Activated effector memory CD4-positive, alpha-beta T cell treated with Interleukin-2 at 50 U/mL for 16 hours (primary cell): ENCODE results near the gene RICTOR.
"Not testable (repeated sequence)": the region's sequence is repeated elsewhere in the genome, so short reads cannot be mapped to it uniquely, and the experiment has no call there.

Experiments
- DNase-seq: peaks from one replicate; pipeline ENCODE4 v3.0.0-alpha.2; 2020

Gene RICTOR

DNA sequence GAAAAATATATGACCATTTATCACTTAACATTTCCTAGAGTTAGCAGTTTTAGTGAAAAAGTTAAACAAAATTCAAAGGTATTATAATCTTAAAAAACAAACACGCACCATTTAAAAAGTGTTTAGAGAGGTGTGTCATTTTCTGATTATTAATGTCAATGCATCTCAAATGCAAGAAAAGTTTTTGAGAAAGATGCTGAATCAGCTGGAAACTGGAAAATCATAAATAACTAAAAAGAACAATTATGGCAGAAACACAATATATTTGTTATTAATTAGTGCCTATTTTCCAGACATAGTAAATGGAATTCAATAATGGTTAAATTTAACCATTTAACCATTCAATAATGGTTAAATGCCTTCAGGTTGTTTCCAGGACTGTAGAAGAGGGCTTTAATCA lies 64.9 kb downstream of the RICTOR start:
- DNase-seq: no peak

DNA sequence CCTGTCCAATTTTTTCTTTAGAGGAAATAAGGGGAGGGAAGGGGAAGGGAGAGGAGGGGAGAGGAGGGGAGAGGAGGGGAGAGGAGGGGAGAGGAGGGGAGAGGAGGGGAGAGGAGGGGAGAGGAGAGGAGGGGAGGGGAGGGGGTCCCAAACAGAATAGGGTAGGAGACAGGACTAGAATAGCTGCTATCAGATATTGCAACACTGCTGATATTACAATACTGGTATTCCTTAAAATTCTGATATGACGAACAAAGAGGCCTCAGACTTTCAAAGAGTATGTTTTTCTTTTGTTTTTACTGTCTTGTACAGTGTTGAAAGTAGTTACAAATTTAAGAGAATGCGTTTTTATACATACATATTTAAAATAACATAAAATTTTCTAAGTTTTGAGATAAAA lies 67.5 kb downstream of the RICTOR start:
- no peak for DNase-seq

DNA sequence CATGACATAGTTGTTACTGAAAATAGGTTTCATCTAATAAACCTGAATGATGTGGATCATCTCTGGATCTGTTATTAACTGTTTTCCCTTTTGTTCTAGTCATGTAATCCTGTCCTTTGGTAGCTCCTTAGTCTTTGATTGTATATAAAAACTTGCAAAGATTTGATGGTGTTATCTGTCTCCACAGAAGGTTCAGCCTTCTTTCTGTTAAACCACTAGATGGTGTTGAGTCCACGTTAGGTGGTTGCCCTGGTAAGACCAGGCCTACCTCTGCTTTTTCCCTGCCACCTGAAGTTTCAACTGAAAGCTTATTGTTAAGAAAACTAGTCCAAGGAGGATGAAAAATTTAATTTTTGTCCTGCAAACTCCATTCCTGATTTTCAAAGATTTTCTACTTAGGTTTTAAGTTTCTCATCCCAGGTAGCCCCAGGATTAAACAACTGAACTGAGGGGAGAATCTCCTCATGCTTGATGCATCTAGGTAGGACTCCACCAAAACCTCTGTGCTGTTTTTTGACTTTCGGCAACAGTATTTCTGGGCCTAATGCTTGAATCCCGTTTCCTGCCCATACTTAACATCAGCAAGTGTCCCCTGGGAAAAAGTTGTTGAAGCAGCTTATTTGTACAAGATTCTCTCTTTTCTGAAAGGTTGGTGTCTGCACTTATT lies 68.5 kb downstream of the RICTOR start:
- no peak for DNase-seq

DNA sequence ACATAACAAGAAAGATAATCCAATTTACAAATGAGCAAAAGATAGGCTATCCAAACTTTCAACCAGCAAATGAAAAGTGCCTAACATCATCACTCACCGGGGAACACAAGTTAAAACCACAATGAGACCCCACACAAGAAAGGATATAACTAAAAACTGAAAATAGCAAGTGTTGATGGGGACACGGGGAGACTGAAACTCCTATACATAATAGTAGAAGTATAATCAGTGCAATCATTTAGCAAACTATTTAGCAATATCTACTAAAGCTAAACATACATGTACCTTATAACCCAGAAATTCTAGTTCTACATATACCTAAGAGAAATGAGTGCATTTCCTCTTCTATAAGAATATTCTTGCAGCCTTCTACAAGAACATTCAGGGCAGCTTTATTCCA lies 72.5 kb downstream of the RICTOR start:
- DNase-seq: no peak

DNA sequence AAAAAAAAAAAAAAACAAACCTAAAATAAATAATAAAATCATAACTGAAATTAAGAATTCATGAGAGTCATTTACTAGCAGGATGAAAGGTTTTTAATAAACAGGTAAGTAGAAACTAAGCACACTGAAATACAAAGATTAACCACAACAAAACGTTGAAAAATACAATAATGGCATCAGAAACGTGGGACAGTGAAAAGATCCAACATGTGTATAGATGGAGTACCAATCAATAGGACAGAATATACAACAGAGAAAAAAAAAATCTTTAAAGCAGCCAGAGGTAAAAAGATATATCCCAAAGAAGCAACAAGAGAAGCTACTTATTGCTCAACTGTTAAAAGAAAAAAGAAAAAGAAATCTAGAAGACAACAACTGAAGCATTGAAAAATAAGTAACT lies 75.2 kb downstream of the RICTOR start:
- no peak for DNase-seq

DNA sequence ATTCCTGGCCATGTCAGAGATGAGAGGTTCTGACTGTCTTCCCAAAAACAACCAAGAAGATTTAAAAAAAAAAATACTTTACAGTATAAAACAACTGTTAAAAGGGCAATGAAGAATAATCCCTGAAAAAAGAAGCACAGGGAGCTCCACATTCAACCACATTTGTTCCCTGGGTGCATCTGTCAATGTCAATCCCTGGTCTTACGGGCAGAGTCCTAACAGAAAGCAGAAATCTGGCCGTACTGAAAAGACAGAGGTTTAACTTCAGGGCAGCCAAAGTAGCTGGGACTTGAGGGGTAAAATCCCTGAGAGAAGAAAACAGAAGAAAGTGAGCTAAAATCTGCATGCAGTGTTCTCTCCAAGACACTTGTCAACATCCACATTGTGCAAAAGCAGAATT lies 76.6 kb downstream of the RICTOR start:
- DNase-seq: no peak

DNA sequence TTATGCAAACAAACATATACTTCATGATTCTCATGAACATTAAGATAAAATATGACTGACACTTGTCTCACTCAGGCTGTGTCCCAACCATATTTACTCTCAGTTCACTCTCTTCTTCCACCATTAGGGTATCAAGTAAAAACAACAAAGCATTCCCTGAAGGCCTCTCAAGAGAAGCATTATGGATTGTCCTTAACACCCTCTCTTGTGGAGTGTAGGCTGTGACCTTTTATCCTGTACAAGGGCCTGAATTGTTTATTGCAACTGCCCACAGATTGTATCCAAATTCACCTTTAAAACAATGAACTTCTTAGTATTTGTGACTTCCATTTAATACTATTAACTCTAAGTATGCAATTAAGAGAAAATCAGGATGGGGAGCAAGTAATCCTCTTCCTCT lies 78.1 kb downstream of the RICTOR start:
- no peak for DNase-seq

DNA sequence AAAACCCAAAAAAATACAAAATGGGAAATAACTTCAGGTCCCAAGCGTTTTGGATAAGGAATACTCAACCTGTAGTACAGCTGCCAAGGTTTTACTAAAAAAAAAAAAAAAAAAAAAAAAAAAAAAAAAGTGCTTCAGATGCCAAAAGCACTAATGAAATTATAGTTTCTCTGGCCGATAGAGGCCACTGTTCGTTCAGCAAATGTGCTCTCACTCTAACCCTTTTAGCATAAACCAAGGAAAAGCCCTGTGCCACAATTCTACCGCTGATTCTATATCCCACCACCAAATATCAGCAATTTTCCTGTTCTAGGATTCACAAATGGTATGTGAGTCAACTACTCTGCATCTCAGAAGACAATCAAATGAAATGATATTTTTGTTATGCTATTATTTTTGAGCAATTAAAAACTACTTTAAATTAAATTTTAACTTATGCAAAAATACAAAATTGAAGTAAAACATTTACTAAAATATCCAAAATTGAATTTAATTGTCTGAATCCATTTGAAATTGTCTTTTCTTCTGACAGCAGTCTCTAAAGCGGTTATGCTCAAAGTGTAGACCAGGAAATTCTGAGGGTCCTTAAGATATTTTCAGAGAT lies 79.8 kb downstream of the RICTOR start:
- DNase-seq: no peak

DNA sequence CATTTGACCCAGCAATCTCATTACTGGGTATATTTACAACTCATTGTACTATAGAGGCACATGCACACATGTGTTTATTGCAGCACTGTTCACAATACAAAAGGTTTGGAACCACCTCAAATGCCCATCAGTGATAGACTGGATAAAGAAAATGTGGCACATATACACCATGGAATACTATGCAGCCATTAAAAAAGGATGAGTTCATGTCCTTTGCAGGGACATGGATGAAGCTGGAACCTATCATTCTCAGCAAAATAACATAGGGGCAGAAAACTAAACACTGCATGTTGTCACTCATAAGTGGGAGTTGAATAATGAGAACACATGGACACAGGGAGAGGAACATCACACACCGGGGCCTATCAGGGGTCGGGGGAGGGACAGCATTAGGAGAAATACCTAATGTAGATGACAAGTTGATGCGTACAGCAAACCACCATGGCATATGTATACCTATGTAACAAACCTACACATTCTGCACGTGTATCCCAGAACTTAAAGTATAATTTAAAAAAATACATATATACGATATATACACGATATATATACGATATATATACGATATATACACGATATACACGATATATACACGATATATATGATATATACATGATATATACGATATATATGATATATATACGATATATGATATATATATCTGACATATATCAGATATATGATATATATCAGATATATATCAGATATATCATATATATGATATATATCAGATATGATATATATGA lies 84.1 kb downstream of the RICTOR start:
- DNase-seq: not testable (repeated sequence)

DNA sequence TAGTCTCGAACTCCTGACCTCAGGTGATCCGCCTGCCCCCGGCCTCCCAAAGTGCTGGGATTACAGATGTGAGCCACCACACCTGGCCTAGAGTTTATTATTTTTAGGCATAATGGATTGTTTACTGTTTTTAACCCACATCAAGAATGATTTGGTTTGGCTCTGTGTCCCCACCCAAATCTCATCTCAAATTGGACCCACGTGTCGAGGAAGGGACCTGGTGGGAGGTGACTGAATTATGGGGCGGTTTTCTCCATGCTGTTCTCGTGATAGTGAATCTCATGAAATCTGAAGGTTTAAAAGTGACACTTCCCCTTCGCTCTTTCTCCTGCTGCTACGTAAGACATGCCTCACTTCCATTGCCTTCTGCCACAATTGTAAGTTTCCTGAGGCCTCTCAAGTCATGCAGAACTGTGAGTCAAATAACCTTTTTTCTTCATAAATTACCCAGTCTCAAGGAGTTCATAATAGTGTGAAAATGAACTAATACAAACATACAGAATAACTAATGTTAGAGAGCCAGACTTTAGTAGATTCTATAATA lies 88.2 kb downstream of the RICTOR start:
- no peak for DNase-seq

DNA sequence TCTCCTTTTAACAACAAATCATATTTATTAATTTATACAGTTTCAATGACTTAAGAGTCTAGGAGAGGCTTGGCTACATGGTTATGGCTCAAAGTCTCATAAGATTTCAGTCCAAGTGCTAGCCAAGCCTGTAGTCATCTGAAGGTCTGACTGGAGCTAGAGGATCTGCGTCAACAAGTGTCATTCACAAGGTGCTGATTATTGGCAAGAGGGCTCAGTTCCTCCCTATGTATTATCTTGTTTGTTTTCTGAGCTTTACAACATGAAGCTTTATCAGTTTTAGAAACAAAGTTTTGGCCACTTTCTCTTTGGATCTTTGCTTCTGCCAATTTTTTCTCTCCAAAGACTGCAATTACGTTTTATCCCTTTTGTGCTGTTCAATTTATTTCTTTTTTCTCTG lies 94.7 kb downstream of the RICTOR start:
- DNase-seq: no peak

DNA sequence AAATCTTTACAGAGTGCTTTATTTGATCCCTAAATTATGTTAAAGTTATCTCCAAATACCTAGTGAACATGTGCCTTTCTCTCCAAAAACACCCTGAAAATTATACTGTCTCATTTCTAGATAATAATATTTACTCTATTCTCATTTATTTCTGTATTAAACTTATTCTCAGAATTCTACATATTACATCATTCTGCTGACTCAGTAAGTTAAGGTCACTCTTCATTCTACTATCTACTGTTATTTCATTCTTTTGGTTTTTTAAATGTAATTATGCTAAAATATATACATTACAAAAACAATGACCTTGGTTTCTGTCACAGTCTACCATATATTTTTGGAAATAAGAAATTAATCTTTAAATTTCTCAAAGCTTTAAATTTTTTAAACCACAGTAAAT lies 96.2 kb downstream of the RICTOR start:
- DNase-seq: no peak

DNA sequence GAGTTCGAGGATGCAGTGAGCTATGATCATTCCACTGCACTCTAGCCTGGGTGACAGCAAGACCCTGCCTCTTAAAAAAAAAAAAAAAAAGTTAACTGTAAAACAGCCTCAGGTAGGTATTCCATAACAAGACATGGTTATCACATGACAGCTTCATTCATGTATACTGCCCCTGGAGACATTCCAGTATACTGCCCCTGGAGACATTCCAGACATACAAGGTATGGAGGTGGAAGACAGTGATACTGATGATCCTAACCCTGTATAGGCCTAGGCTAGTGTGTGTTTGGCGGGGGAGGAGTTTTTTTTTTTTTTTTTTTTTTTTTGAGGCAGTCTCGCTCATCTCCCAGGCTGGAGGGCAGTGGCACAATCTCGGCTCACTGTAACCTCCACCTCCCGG lies 105.5 kb downstream of the RICTOR start:
- no peak for DNase-seq

DNA sequence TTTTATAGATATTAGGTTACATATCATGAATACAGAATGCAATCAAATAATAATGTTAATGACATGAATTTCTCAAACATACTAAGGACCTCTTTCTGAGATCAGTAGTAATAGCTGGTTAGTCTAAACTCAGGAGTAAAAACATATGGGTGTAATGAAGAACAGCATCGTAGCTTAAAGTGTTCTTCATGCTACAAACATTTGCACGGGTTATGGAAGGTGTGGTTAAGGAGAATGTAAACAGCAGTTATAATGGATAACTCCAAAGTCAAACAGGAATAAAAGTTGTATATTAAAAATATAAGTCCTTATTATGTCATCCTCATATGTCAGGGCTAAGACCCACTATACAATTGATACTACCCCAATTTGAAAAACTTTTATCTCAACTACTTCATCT lies 112.5 kb downstream of the RICTOR start:
- no peak for DNase-seq

DNA sequence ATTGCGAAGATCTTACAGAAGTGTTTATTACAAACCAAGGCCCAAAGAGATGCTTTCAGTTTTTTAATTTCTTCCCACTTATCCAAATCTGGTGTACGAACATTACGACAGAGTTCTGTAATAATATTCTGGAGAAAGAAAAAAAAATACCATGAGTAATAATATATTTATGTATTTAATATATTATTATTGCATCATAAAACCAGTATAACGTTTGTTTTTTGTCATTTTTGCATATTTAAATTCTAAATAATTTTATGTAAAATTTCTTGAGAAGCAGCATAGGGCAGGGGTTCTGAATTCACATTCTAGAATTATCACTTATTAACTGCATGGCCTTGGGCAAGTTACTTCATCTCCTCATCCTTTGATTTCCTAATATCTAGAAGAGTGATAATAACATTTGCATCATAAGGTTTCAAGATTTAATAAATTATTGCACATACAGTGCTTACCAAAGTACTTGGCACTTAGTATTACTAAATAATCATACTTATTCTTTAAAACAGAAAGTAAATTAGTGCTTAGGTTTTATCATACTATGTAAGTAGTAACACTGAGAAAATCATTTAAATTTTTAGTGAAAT lies 120.7 kb downstream of the RICTOR start:
- no peak for DNase-seq

DNA sequence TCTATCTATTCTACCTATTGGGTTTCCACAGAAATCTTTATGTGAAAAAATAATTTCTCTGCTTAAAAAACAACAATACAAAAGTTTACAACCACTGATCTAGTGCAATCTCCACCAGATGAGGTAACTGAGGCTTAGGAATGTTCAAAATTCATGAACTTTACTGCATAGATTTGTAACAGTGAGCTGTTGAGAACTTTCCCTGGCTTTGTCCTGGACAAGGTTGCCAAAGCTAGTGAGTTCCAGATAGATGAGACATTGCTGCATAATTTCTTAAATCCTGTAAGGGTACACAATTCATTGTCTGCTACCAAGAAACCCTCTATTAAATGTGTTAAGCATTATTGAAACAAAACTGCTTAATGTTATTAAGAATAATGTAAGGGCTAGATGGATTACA lies 125.7 kb downstream of the RICTOR start:
- DNase-seq: no peak

DNA sequence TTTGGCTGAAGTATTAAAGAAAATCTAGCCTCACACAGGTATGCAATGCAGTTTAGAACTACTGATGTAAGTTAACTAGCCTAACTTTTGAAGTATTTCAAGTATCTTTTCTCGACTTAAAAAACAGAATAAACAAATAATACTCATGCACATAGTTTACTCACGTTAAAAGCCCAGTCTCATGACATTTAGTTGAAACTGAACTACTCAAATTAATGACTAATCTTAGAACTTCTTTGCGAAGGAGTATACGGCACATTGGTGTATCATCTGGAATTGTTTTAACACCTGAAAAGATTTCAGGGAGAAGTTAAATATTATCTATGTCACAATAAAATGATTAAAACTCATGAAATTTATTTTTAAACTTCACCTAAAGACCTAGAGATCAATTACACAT lies 129.9 kb downstream of the RICTOR start:
- DNase-seq: no peak

DNA sequence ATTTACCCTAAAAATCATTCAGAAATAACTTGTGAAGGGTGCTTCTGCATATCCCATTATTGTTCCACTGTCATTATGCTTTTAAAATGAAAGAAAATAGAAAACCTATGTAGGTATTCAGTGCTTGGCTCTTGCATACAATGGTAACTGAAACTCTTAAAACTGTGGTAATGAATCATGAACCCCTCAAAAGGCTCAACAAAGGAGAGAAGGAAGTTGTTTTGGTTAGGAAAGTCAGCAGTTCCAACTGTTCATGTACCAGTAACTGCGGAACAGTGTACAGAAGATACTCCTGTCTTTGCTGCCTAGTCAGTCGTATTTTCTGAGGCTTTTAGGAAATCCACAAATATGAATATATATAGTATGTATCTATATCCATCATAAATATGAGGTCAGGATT lies 132.3 kb downstream of the RICTOR start:
- no peak for DNase-seq

DNA sequence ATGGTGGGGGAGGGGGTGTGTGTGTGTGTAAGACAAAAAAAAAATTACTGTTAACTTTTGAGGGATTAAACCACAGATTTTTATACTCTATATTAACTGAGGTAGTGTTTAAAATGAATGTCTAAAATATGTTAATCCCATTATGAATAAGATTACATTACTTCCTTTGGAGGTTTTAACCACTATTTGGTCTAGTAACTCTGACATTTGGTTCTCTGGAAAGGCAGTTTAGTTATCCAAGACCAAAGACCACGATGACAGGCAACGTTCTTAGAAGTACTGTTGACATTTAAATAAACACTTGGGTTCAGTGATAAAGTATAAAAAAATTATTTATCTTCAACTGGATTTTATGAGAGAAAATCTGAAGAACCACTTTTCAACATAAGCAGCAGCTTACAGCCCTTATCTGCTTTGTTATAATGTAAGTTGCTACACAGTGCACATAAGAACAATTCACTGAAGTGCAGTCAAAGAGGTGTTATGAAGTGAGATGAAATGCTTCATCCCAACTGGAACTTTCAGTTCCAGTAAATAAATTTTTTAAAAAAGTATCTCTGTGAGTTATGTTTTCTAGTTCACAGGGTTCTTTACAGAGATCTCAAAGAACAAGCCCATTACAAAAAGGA lies 133.9 kb downstream of the RICTOR start:
- DNase-seq: no peak

DNA sequence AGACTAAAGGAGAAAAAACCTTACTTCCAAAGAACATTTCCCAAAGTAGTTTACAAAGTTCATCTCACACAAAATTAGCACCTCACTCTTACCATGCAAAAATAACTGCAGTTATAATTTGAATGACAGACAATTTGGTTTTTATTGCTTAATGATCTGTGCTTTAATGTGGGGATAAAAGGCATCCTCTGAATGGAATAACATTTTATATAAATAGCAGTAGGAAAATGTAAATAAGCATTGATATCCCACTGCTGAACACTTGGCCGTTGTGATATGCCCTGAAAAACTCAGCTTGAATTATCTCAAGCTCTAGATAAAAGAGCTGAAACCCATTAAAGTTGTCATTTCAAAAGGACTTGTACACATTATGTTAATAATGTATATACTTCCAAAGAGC lies 135.2 kb downstream of the RICTOR start:
- no peak for DNase-seq

DNA sequence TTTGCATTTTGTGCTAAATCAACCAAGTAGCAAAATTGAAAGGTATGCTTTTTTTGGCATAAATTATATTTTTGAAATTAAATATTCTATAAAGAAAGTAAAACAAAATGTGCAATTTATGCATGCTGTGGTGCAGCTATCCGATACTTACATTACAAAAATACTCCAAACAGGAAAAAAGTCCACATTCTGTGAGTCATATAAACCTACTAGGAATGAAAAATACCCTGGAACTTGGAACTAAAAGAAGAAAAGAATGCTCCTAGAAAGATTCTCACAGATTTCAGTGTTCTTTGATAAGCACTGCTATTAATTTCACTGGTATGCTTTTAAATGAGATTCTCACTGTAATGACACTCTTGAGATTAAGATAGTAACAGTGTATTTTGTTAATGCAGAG lies 135.8 kb downstream of the RICTOR start:
- no peak for DNase-seq

DNA sequence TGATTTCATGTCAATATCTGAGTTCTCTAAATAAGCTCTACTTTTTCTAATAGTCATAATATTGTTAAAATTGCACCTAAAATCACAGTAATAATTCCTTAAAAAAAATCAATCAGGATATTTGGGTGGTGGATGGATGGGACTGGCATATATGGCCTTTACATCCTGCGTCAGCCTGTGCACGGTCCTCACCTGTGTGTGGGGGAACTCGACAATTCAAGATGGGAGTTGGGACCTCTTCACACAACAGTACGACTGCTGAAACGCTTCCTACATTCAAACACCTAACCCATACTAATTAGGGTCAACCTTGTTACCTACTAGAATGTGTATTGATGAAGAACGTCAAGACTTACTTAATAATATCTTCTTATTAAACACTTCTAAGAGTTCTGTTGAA lies 137.9 kb downstream of the RICTOR start:
- DNase-seq: no peak

DNA sequence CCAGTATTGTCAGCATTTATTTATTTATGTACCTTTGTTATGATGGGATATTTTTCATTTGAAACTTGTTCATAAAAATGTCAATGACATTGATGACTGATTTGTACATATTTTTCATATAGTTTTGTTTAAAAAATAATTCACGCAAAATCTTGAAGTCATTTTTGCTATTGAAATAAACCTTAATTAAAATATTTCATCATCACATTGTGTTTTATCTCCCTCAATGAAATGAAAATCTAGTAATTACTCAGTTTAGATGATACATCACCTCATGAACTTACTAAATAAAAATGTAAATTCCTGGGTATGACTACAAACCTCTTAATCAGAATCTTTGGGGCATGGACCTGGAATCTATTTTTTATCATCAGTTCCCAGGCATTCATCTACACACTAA lies 138.8 kb downstream of the RICTOR start:
- no peak for DNase-seq
